Middle frontal gyrus (tissue), 1 donor: ENCODE data around the gene LPAR2.
"Not testable (repeated sequence)": the region's sequence is repeated elsewhere in the genome, so short reads cannot be mapped to it uniquely, and the experiment has no call there.

Experiments used
- DNase-seq: peaks from one replicate; pipeline ENCODE4 v3.0.0-alpha.2; 2015; ENCODE audit warnings: low spot score; ENCODE audit errors: extremely low spot score

LPAR2 gene

GRCh38 chr19:19631346-19631745 is 3.3 kb upstream of the LPAR2 start:
- DNase-seq: no peak

GRCh38 chr19:19630426-19630825 is 2.4 kb upstream of the LPAR2 start:
- no peak for DNase-seq

- DNase-seq: no peak
These were observed 2.0 kb upstream of the LPAR2 start for GRCh38 chr19:19630062-19630414.

- no peak for DNase-seq
These were observed 598 bp upstream of the LPAR2 start for GRCh38 chr19:19628501-19629134.

GRCh38 chr19:19626516-19627472 is 1.2 kb downstream of the LPAR2 start:
- DNase-seq: no peak

GRCh38 chr19:19624032-19624570 is 3.9 kb downstream of the LPAR2 start:
- no peak for DNase-seq

- DNase-seq: no peak
These were observed 4.6 kb downstream of the LPAR2 start for GRCh38 chr19:19623383-19623782.

- DNase-seq: no peak
These were observed 8.2 kb downstream of the LPAR2 start for GRCh38 chr19:19619849-19620210.

GRCh38 chr19:19619181-19619848 is 8.7 kb downstream of the LPAR2 start:
- DNase-seq: no peak

GRCh38 chr19:19618219-19619051 is 9.6 kb downstream of the LPAR2 start, which contains the start of gene PBX4:
TSS of gene PBX4 (minus strand) at chr19:19618687. CDS start at chr19:19618629, 58 bp downstream.
- peak; percentile 82 for DNase-seq

- no peak for DNase-seq
These were observed 12.9 kb downstream of the LPAR2 start for GRCh38 chr19:19615086-19615485.

- no peak for DNase-seq
These were observed 14.5 kb downstream of the LPAR2 start for GRCh38 chr19:19613506-19613905.

- no peak for DNase-seq
These were observed 17.4 kb downstream of the LPAR2 start for GRCh38 chr19:19610376-19611202.

GRCh38 chr19:19606686-19607085 is 21.3 kb downstream of the LPAR2 start:
- not testable (repeated sequence) for DNase-seq

- no peak for DNase-seq
These were observed 22.0 kb downstream of the LPAR2 start for GRCh38 chr19:19606021-19606420.

GRCh38 chr19:19602713-19603324 is 25.2 kb downstream of the LPAR2 start:
- DNase-seq: no peak

- no peak for DNase-seq
These were observed 25.8 kb downstream of the LPAR2 start for GRCh38 chr19:19602136-19602712.

GRCh38 chr19:19600793-19601330 is 27.2 kb downstream of the LPAR2 start:
- DNase-seq: no peak
